Heart right ventricle (tissue), 16 donors: ENCODE results near the gene MESD. TPM values are rescaled to one million over a fixed set of nuclear protein-coding genes. Genes with fewer than 3 reads are reported as not detected.

Experiments
- ATAC-seq, 8 donors: fragments of 200-7000 bp; cut with Tn5 transposase; one replicate each; pipeline ENCODE4 v1.9.1; 2020; ENCODE audit warnings: mild to moderate bottlenecking in 8 of 8, moderate library complexity in 8 of 8, moderate number of reproducible peaks in 1 of 8
- DNase-seq, 2 donors: peaks; one replicate each; pipeline ENCODE4 v3.0.0-alpha.2; 2020
- H3K27ac ChIP-seq, 10 donors: fragments of 200-600 bp; sonication (generic) in 2 of 10; one replicate each; pipeline versions ENCODE4 v1.5.0 to v1.8.0; 2020 to 2022; ENCODE audit warnings: mild to moderate bottlenecking in 3 of 10
- H3K27me3 ChIP-seq, 7 donors: fragments of 200-600 bp; one replicate each; pipeline ENCODE4 v1.8.0; 2021 to 2022; ENCODE audit warnings: mild to moderate bottlenecking in 2 of 7
- H3K36me3 ChIP-seq, 9 donors: fragments of 200-600 bp; sonication (generic) in 1 of 9; one replicate each; pipeline versions ENCODE4 v1.5.0 to v1.8.0; 2020 to 2022; ENCODE audit warnings: mild to moderate bottlenecking in 2 of 9
- H3K4me1 ChIP-seq, 9 donors: fragments of 200-600 bp; sonication (generic) in 1 of 9; one replicate each; pipeline versions ENCODE4 v1.5.0 to v1.8.0; 2020 to 2022; ENCODE audit warnings: mild to moderate bottlenecking in 4 of 9
- H3K4me3 ChIP-seq, 10 donors: fragments of 200-600 bp; sonication (generic) in 2 of 10; one replicate each; pipeline versions ENCODE4 v1.5.0 to v1.8.0; 2020 to 2022; ENCODE audit warnings: mild to moderate bottlenecking in 7 of 10, moderate library complexity in 2 of 10
- H3K9me3 ChIP-seq, 11 donors: fragments of 200-600 bp in 10 of 11; sonication (generic) in 2 of 11; one replicate each; pipeline versions ENCODE4 v1.5.0 to v1.8.0; 2013 to 2022; ENCODE audit warnings: mild to moderate bottlenecking in 2 of 11, control low read depth in 1 of 11, moderate library complexity in 1 of 11
- CTCF ChIP-seq, 9 donors: fragments of 200-600 bp; sonication (generic) in 2 of 9; IDR thresholded peaks; one replicate each; pipeline versions ENCODE4 v1.5.0 to v1.8.0; 2021 to 2022; ENCODE audit warnings: antibody characterized with exemption in 9 of 9, mild to moderate bottlenecking in 5 of 9, moderate library complexity in 1 of 9
- WGBS, 2 donors: extraction: QIAGEN DNeasy Blood & Tissue Kit; methylation state at CpG; one replicate each; pipeline ENCODE4 v1.1.7; 2013; ENCODE audit warnings: inconsistent platforms in 1 of 2; 5-methylcytosine and 5-hydroxymethylcytosine counted together
- intact Hi-C, 10 donors: fragments of 100-400 bp; cut with DNase I; formaldehyde crosslinking; loops; one replicate each; pipeline versions ENCODE4 v1.11.1 to v1.14.2; 2022
- polyA plus RNA-seq, 2 donors: library from polyadenylated mRNA; stranded (reverse); fragments of 200-250 nt; gene quantifications; one replicate each; pipeline ENCODE4 v1.2.3, GENCODE V29; 2013
- total RNA-seq, 10 donors: library from RNA; stranded (reverse); fragmentation: NEBNext Ultra II Directional in 3 of 10; extraction: Animal tissue kit (Norgen Biotek cat#: 25700) in 3 of 10; gene quantifications; one replicate each; pipeline versions ENCODE4 v1.2.1 to v1.2.4, GENCODE V29; 2021 to 2023
- donor health status: Arrhythmogenic right ventricular cardiomyopathy.
- donor health status: ischemic (EF 13 %, LVEDD 7.1; RV severe dilation, severe dysfunction).
- donor health status: healthy with polysubstance abuse.
- donor health status: DM: no; HTN: yes; CAD: no.
- donor health status: DM: no; HTN: no; CAD: no.
- donor health status: ischemic (EF 25% LVEDD 6.9; RV normal size, moderate dysfunction).
- donor health status: ischemic (EF 25% LVEDD 5.7; RV mildly dilated, moderate dysfunction).
- donor health status: healthy.
- donor health status: DM: yes; HTN: yes; CAD: no.
- donor health status: Ischemic cardiomyopathy.
- donor health status: ischemic (EF 35%, LVEDD 5.7; RV mildly dilated, moderate dysfunction).
- donor health status: nonischemic (EF 11% LVEDD 7.7; RV severe dilation, severe dysfunction).
- donor health status: DM: yes; HTN: yes; CAD: no.
- donor health status: PGD.
- donor health status: ischemic (EF 29% LVEDD 5.4; RV normal size, mild dysfunction).
- donor health status: nonischemic (EF 23%, LVEDD 6.1; RV moderate dilation, normal function).

Gene MESD
- total and polyA plus RNA-seq, 12 donors: 11.1 to 17.6 (median 14.7) TPM

- WGBS, 2 donors: 34 to 55% methylated on average over 2 of the region's 2 CpGs
- Histone ChIP-seq H3K27me3 (no peaks in the 10 kb centered on the region), H3K4me1 (peaks cover 0 to 52% (median 36%) of the 10 kb centered on the region in 9 donors), H3K27ac (peak overlapping the region in 8 of 10 donors; percentile 16 to 65 (median 53)), H3K4me3 (no peak overlapping the region), H3K36me3 (no peaks in the 10 kb centered on the region), H3K9me3 (no peaks in the 10 kb centered on the region)
- no peak for DNase-seq
- ATAC-seq: peak in 4 of 8 donors; percentile 23 to 48 (median 40)
- TF ChIP-seq CTCF (IDR thresholded peaks at IDR 0.05): no peak
- intact Hi-C loops: loop anchor here in 1 of 10 donors (5.0 kb wide), 1 partner anchor 64 kb away; no protein-coding TSS in a partner anchor
These were observed 43.9 kb upstream of the MESD start for GRCh38 chr15:81033508-81033907.

GRCh38 chr15:81032818-81033217, 43.2 kb upstream of the MESD start:
- no peak for ATAC-seq
- intact Hi-C loops: loop anchor here in 1 of 10 donors (5.0 kb wide), 1 partner anchor 64 kb away; no protein-coding TSS in a partner anchor
- Histone ChIP-seq H3K9me3 (no peaks in the 10 kb centered on the region), H3K27me3 (no peaks in the 10 kb centered on the region), H3K36me3 (no peaks in the 10 kb centered on the region), H3K4me1 (peaks cover 0 to 48% (median 34%) of the 10 kb centered on the region in 9 donors), H3K4me3 (no peak overlapping the region), H3K27ac (peak overlapping the region in 7 of 10 donors; percentile 16 to 65 (median 53))
- no peak for TF ChIP-seq CTCF (IDR thresholded peaks at IDR 0.05)
- WGBS, 2 donors: 40 to 59% methylated on average over 1 of the region's 1 CpG
- DNase-seq: no peak

DNA sequence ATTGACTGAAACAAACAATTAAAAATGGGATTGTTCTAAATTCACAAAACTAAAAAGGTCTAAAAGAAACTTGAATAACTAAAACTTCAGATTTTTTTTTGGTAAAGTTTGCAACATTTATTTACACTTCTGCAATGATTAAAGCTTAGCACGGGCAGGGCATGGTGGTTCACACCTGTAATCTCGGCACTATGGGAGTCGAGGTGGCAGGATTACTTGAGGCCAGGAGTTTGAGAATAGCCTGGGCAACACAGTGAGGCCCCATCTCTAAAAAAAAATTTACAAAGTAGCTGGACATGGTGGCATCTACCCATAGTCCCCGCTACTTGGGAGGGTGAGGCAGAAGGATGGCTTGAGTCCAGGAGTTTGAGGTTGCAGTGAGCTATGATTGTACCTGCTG, 42.7 kb upstream of the MESD start:
- H3K9me3 ChIP-seq: no peaks in the 10 kb centered on the region
- H3K27ac ChIP-seq: peak overlapping the region in 1 of 10 donors; percentile 53
- peaks cover 0 to 52% (median 39%) of the 10 kb centered on the region in 9 donors for H3K4me1 ChIP-seq
- intact Hi-C loops: loop anchor here in 1 of 10 donors (5.0 kb wide), 1 partner anchor 65 kb away; no protein-coding TSS in a partner anchor
- no peaks in the 10 kb centered on the region for H3K27me3 ChIP-seq
- 94 to 96% methylated on average over 4 of the region's 4 CpGs for WGBS, 2 donors
- no peaks in the 10 kb centered on the region for H3K36me3 ChIP-seq
- ATAC-seq: no peak
- no peak for DNase-seq
- no peak overlapping the region for H3K4me3 ChIP-seq
- TF ChIP-seq CTCF (IDR thresholded peaks at IDR 0.05): no peak

- WGBS, 2 donors: 82 to 96% methylated on average over 4 of the region's 4 CpGs
- Histone ChIP-seq H3K27me3 (no peaks in the 10 kb centered on the region), H3K4me1 (peaks cover 0 to 60% (median 45%) of the 10 kb centered on the region in 9 donors), H3K9me3 (no peaks in the 10 kb centered on the region), H3K36me3 (no peaks in the 10 kb centered on the region), H3K27ac (peak overlapping the region in 4 of 10 donors; percentile 20 to 80 (median 54)), H3K4me3 (no peak overlapping the region)
- DNase-seq (no peak), ATAC-seq (no peak)
- TF ChIP-seq CTCF (IDR thresholded peaks at IDR 0.05): no peak
- intact Hi-C loops: loop anchor here in 1 of 10 donors (5.0 kb wide), 1 partner anchor 66 kb away; no protein-coding TSS in a partner anchor
These were observed 41.6 kb upstream of the MESD start for GRCh38 chr15:81031203-81031602.
